Measurements from ENCODE around the gene MEAK7.
"Not testable (repeated sequence)": the region's sequence is repeated elsewhere in the genome, so short reads cannot be mapped to it uniquely, and the experiment has no call there.

Gene MEAK7

DNA sequence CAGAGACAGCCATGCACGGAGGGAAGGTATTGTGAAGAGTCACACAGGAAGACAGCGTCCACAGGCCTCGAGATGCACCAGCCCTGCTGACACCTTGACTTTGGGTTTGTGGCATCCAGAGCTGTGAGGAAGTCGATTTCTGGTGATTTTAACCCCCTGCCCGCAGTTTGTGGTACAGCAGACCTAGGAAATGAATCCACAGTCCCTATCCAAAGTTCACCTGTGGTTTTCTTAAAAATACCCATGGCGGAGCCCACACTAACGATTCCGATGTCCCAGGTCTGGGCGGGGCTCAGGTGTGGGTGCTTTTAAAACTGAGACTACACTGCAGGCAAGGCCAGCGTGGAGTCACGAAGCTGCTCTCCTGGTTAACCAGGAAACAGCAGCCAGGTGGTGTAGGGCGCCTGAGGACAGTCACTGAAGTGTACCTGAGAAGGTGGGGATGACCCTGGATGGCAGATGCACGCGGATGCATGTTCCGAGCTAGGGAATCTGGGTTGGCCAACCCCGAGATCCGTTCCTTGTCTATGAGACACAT, 14.4 kb upstream of the MEAK7 start:
- H3K4me3 ChIP-seq (ENCODE audit: low read depth in 1 of 2, low read length in 2 of 2) = no peak overlapping the region
- H3K36me3 ChIP-seq (ENCODE audit: control insufficient read depth in 1 of 2, insufficient read depth in 2 of 2, low read length in 2 of 2) = no peaks in the 10 kb centered on the region
- H3K4me1 ChIP-seq (ENCODE audit: control insufficient read depth in 1 of 2, insufficient read depth in 2 of 2, low read length in 2 of 2) = no peaks in the 10 kb centered on the region
- no peaks in the 10 kb centered on the region for H3K9me3 ChIP-seq (ENCODE audit: control insufficient read depth in 1 of 2, low read length in 2 of 2)
- H3K27me3 ChIP-seq (ENCODE audit: low read depth, low read length) = no peaks in the 10 kb centered on the region
- no peak overlapping the region for H3K27ac ChIP-seq (ENCODE audit: low read length)

DNA sequence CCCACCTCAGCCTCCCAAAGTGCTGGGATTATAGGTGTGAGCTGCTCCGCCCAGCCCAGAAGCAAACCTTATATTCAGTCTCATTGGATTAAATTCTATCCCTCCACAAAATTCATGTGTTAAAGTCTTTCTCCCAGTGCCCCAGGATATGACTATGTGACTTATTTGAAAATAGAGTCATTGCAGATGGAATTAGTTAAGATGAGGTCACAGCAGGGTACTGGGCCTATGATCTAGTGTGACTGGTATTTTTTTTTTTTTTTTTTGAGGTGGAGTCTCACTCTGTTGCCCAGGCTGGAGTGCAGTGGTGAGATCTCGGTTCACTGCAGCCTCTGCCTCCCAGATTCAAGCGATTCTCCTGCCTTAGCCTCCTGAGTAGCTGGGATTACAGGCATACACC, 13.8 kb upstream of the MEAK7 start:
- H3K27ac ChIP-seq (ENCODE audit: low read length) = not testable (repeated sequence)

DNA sequence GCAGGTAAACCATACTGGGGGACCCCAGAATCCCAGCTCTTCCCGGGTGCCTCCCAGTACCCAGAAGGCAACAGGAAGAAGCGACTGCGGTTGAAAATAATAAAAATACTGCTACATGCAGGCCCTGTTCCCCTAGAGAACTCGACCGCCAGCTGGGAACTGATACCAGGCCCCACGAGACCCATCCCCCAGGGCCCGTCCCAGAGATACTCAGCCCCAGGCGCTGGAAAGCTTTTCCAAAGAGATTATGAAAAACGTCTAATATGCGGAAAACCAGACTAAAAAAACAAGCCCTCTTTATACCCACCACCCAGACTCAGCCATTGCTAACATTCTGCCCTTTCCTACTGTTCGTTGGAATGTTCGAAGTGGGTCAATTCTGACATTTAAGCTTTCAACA, 12.9 kb upstream of the MEAK7 start:
- no peak overlapping the region for H3K27ac ChIP-seq (ENCODE audit: low read length)
- H3K36me3 ChIP-seq (ENCODE audit: control insufficient read depth in 1 of 2, insufficient read depth in 2 of 2, low read length in 2 of 2) = no peaks in the 10 kb centered on the region
- no peaks in the 10 kb centered on the region for H3K27me3 ChIP-seq (ENCODE audit: low read depth, low read length)
- no peaks in the 10 kb centered on the region for H3K9me3 ChIP-seq (ENCODE audit: control insufficient read depth in 1 of 2, low read length in 2 of 2)
- H3K4me1 ChIP-seq (ENCODE audit: control insufficient read depth in 1 of 2, insufficient read depth in 2 of 2, low read length in 2 of 2) = no peaks in the 10 kb centered on the region
- no peak overlapping the region for H3K4me3 ChIP-seq (ENCODE audit: low read depth in 1 of 2, low read length in 2 of 2)

More for the DNA sequence above, 13.8 kb upstream of the MEAK7 start:
- H3K27me3 ChIP-seq (ENCODE audit: low read depth, low read length); H3K4me3 ChIP-seq (ENCODE audit: low read depth in 1 of 2, low read length in 2 of 2); H3K9me3 ChIP-seq (ENCODE audit: control insufficient read depth in 1 of 2, low read length in 2 of 2); H3K36me3 ChIP-seq (ENCODE audit: control insufficient read depth in 1 of 2, insufficient read depth in 2 of 2, low read length in 2 of 2); H3K4me1 ChIP-seq (ENCODE audit: control insufficient read depth in 1 of 2, insufficient read depth in 2 of 2, low read length in 2 of 2): not testable (repeated sequence)

DNA sequence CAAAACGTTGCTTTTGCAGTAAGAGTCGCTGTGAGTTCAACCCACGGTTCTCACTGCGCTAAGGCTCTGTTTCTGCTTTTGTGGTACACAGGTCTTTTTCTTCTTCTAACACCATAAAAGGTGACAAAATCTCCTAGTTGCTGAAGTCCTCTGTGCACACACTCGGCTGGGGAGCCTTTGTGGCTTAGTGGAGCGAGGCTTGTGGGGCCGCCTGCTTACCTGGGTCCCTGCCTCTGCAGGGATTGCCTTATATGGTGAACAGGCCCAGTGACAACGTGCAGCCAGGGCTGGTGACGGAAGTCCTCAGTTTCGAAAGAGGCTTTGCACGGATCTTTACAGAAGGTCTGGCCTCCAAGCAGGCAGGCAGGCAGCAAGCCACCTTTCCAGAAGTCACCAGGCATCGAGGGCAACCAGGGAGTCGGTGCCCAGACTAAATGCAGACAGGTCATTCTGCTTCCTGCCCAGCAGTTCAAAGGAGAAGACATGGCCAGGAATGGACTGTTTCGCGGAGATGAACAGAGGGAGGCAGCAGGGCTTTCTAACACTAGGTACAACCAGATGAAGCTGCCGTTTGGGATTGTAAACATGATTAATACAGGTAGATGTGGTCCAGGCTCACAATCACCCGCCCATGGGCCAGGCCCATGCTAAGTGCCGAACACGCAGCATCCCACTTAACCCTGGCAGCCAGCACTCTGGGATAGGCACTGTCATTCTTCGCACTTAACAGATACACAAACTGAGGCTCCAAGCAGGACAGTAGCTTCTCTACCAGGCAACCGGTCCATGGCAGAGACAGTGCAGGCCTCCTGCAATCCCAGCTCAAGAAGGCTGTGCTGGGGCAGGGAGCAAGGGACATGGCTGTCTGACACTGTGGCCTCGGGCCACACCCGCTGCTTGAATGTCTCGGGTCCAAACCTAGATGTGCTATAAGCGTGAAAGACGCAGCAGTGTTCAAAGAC, 10.7 kb upstream of the MEAK7 start:
- H3K27ac ChIP-seq (ENCODE audit: low read length) = no peak overlapping the region
- H3K36me3 ChIP-seq (ENCODE audit: control insufficient read depth in 1 of 2, insufficient read depth in 2 of 2, low read length in 2 of 2) = no peaks in the 10 kb centered on the region
- H3K4me3 ChIP-seq (ENCODE audit: low read depth in 1 of 2, low read length in 2 of 2) = no peak overlapping the region
- no peaks in the 10 kb centered on the region for H3K27me3 ChIP-seq (ENCODE audit: low read depth, low read length)
- no peaks in the 10 kb centered on the region for H3K9me3 ChIP-seq (ENCODE audit: control insufficient read depth in 1 of 2, low read length in 2 of 2)
- H3K4me1 ChIP-seq (ENCODE audit: control insufficient read depth in 1 of 2, insufficient read depth in 2 of 2, low read length in 2 of 2) = peaks cover 0 to 6% of the 10 kb centered on the region in 2 donors

DNA sequence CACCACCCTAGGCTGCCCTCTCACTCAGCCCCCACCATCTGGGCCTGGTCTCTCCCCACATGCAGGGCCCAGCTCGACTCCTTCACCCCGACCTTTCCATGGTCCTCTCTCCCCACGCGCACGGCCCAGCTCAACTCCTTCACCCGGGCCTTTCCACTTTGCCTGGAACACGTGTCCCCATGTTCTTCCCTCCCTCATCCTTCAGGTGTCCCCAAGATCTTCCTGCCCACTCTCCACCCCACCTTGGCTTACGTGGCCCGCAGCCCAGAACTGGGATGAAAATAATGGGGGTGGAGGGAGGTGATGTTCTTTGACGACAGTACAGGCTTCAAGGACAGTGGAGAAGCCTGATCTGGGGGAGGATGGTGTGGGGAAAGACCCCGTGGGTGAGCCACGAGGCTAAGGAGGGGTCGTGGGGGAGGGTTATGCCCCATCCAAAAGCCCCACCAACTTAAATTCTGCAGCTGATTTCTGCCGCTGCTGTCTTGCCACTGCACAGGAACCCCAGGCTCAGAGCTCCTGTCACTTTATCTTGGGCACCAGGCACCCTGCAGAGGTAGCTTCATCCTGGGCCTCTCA, 9.9 kb upstream of the MEAK7 start:
- no peak overlapping the region for H3K27ac ChIP-seq (ENCODE audit: low read length)
- no peaks in the 10 kb centered on the region for H3K9me3 ChIP-seq (ENCODE audit: control insufficient read depth in 1 of 2, low read length in 2 of 2)
- no peak overlapping the region for H3K4me3 ChIP-seq (ENCODE audit: low read depth in 1 of 2, low read length in 2 of 2)
- peaks cover 0 to 6% of the 10 kb centered on the region in 2 donors for H3K4me1 ChIP-seq (ENCODE audit: control insufficient read depth in 1 of 2, insufficient read depth in 2 of 2, low read length in 2 of 2)
- no peaks in the 10 kb centered on the region for H3K27me3 ChIP-seq (ENCODE audit: low read depth, low read length)
- no peaks in the 10 kb centered on the region for H3K36me3 ChIP-seq (ENCODE audit: control insufficient read depth in 1 of 2, insufficient read depth in 2 of 2, low read length in 2 of 2)

DNA sequence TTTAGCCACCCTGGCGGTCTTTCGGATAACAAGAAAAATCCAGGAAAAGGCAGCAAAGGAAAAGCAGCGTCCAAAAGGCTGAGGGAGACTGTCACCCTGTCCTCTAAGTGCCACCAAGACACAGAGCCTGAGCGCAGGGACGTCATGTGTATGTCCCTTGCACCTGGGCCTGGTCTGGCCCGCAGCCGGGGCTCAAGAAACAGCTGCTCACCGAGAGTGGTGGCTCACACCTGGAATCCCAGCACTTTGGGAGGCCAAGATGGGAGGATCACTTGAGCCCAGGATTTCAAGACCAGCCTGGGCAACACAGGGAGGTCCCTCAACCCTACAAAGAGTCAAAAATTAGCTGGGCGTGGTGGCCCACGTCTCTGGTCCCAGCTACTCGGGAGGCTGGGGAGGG, 9.2 kb upstream of the MEAK7 start:
- Histone ChIP-seq H3K27me3 (ENCODE audit: low read depth, low read length) (no peaks in the 10 kb centered on the region), H3K9me3 (ENCODE audit: control insufficient read depth in 1 of 2, low read length in 2 of 2) (no peaks in the 10 kb centered on the region), H3K4me1 (ENCODE audit: control insufficient read depth in 1 of 2, insufficient read depth in 2 of 2, low read length in 2 of 2) (peaks cover 0 to 6% of the 10 kb centered on the region in 2 donors), H3K36me3 (ENCODE audit: control insufficient read depth in 1 of 2, insufficient read depth in 2 of 2, low read length in 2 of 2) (no peaks in the 10 kb centered on the region), H3K4me3 (ENCODE audit: low read depth in 1 of 2, low read length in 2 of 2) (no peak overlapping the region), H3K27ac (ENCODE audit: low read length) (no peak overlapping the region)

DNA sequence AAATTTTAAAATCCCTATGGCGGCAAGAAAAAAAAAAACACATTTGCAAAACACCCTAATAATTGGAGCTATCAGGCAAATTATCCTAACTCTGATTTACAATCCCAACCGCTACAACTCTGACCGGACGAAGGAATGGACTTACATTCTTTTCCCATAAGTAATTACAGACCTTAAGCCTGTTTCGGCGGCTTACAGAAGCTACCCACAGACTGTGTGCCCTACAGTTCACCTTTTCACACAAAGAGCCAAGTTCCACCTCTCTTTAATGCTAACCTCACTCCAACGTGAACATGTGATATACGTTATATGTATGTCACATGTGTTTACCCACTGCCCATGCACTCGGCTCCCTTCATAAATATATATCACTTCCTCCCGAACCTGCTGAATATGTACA, 8.7 kb upstream of the MEAK7 start:
- H3K27me3 ChIP-seq (ENCODE audit: low read depth, low read length) = no peaks in the 10 kb centered on the region
- H3K27ac ChIP-seq (ENCODE audit: low read length) = no peak overlapping the region
- peaks cover 0 to 6% of the 10 kb centered on the region in 2 donors for H3K4me1 ChIP-seq (ENCODE audit: control insufficient read depth in 1 of 2, insufficient read depth in 2 of 2, low read length in 2 of 2)
- no peaks in the 10 kb centered on the region for H3K36me3 ChIP-seq (ENCODE audit: control insufficient read depth in 1 of 2, insufficient read depth in 2 of 2, low read length in 2 of 2)
- no peak overlapping the region for H3K4me3 ChIP-seq (ENCODE audit: low read depth in 1 of 2, low read length in 2 of 2)
- no peaks in the 10 kb centered on the region for H3K9me3 ChIP-seq (ENCODE audit: control insufficient read depth in 1 of 2, low read length in 2 of 2)

DNA sequence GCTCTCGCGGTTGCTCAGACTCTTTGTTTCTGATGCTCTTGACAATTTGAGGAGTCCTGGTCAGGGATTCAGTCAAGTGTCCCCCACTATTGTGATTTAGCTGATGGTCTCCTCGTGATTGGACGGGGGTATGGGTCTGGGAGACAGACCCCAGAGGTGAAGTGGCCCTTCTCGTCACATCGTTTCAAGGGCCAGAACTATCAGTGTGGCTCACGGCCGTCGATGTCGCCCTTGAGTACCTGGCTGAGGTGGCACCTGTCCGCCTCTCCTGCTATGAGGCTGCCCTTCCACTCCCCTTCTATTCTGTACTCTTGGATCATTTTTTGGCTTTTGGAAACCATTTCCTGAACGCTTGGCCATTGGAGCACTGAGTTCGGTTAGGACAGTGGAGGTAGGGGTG, 7.4 kb upstream of the MEAK7 start:
- Histone ChIP-seq H3K9me3 (ENCODE audit: control insufficient read depth in 1 of 2, low read length in 2 of 2) (no peaks in the 10 kb centered on the region), H3K4me3 (ENCODE audit: low read depth in 1 of 2, low read length in 2 of 2) (no peak overlapping the region), H3K36me3 (ENCODE audit: control insufficient read depth in 1 of 2, insufficient read depth in 2 of 2, low read length in 2 of 2) (no peaks in the 10 kb centered on the region), H3K27ac (ENCODE audit: low read length) (no peak overlapping the region), H3K4me1 (ENCODE audit: control insufficient read depth in 1 of 2, insufficient read depth in 2 of 2, low read length in 2 of 2) (peaks cover 0 to 6% of the 10 kb centered on the region in 2 donors), H3K27me3 (ENCODE audit: low read depth, low read length) (no peaks in the 10 kb centered on the region)

DNA sequence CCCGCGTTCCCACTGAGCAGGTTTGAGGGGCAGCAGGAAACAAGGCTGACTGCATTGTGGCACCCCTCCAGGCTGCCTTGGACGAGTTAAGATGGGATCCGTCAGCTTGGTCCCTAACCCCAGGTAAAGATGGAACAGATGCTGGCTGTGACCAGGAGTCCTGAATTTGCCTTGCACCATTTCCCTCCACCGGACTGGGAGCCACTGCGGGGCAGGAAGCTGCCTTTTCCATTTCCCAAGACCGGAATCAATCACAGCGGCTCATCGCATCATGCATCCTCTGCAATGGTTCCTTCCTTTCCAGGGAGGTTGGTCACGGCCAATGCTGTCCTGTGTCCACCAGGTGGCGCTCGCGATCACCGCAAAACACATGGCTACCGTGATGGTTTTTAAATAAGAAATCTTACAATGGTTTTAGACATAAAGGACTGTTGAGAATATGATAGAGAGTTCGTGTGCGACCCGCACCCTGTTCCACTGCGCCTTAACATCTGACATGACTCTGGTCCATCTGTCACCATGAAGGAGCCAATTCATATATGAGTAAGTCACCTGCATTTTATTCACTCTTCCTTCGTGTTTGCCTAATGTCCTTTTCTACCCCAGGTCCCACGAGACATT, 6.8 kb upstream of the MEAK7 start:
- peaks cover 0 to 6% of the 10 kb centered on the region in 2 donors for H3K4me1 ChIP-seq (ENCODE audit: control insufficient read depth in 1 of 2, insufficient read depth in 2 of 2, low read length in 2 of 2)
- H3K27me3 ChIP-seq (ENCODE audit: low read depth, low read length) = no peaks in the 10 kb centered on the region
- H3K4me3 ChIP-seq (ENCODE audit: low read depth in 1 of 2, low read length in 2 of 2) = no peak overlapping the region
- no peaks in the 10 kb centered on the region for H3K9me3 ChIP-seq (ENCODE audit: control insufficient read depth in 1 of 2, low read length in 2 of 2)
- no peaks in the 10 kb centered on the region for H3K36me3 ChIP-seq (ENCODE audit: control insufficient read depth in 1 of 2, insufficient read depth in 2 of 2, low read length in 2 of 2)
- H3K27ac ChIP-seq (ENCODE audit: low read length) = no peak overlapping the region

DNA sequence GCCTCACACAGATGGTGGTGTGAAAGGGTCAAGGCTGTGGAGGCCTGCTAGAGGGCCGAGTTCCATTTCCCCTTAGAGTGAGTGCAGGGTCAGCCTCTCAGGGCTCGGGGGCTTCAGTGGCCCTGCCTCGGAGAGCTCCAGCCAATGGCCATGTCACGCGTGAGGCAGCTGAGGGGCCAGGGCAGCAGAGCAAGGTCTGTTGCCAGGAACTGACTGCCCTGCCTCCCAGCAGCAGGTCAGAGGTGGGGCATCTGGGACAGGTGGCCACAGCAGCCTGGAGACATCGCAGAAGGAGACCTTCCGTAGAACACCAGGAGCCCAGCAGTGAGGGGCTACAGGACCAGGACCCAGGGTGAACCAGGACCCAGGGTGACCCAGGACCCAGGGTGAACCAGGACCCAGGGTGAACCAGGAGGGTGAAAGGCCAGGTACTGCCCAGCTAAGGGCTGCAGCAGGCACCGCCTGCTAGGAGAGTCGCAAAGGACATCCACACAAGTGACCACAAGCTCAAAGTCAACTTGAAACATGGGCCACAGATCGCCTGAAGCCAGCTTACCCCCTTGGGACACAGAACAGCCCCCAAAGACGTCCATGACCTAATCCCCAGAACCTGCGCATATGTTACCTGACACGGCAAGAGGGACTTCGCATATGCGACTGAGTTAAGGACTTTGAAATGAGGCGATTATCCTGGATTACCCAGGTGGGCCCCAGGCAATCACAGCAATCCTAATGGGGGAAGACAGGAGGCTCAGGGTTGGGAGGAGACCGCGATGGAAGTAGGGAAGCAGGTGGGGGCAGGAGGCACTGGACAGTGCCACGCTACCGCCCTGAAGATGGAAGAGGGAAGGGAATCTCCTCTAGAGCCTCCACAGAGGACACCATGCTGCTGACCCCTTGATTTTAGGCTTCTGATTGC, 4.8 kb upstream of the MEAK7 start:
- Histone ChIP-seq H3K27me3 (ENCODE audit: low read depth, low read length) (no peaks in the 10 kb centered on the region), H3K27ac (ENCODE audit: low read length) (no peak overlapping the region), H3K9me3 (ENCODE audit: control insufficient read depth in 1 of 2, low read length in 2 of 2) (no peaks in the 10 kb centered on the region), H3K4me1 (ENCODE audit: control insufficient read depth in 1 of 2, insufficient read depth in 2 of 2, low read length in 2 of 2) (peaks cover 0 to 18% of the 10 kb centered on the region in 2 donors), H3K36me3 (ENCODE audit: control insufficient read depth in 1 of 2, insufficient read depth in 2 of 2, low read length in 2 of 2) (no peaks in the 10 kb centered on the region), H3K4me3 (ENCODE audit: low read depth in 1 of 2, low read length in 2 of 2) (no peak overlapping the region)

All from muscle layer of duodenum (tissue), 2 donors.